ENCODE data around the gene HEPACAM2.

The HEPACAM2 gene

GRCh38 chr7:93171606-93172226 is 54.6 kb downstream of the HEPACAM2 start:
- no peak overlapping the region for H3K4me3 Mint-ChIP-seq
- H3K27ac Mint-ChIP-seq: no peak overlapping the region
- H3K36me3 Mint-ChIP-seq (ENCODE audit: low read depth): no peaks in the 10 kb centered on the region
- no peaks in the 10 kb centered on the region for H3K4me1 Mint-ChIP-seq
- TF ChIP-seq, protein P1, sequence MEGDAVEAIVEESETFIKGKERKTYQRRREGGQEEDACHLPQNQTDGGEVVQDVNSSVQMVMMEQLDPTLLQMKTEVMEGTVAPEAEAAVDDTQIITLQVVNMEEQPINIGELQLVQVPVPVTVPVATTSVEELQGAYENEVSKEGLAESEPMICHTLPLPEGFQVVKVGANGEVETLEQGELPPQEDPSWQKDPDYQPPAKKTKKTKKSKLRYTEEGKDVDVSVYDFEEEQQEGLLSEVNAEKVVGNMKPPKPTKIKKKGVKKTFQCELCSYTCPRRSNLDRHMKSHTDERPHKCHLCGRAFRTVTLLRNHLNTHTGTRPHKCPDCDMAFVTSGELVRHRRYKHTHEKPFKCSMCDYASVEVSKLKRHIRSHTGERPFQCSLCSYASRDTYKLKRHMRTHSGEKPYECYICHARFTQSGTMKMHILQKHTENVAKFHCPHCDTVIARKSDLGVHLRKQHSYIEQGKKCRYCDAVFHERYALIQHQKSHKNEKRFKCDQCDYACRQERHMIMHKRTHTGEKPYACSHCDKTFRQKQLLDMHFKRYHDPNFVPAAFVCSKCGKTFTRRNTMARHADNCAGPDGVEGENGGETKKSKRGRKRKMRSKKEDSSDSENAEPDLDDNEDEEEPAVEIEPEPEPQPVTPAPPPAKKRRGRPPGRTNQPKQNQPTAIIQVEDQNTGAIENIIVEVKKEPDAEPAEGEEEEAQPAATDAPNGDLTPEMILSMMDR (IDR thresholded peaks at IDR 0.05; ENCODE audit: unreplicated experiment in 3 of 3): no peak
- H3K9me3 Mint-ChIP-seq: peaks cover 22% of the 10 kb centered on the region
- peaks cover 7% of the 10 kb centered on the region for H3K27me3 Mint-ChIP-seq (ENCODE audit: low read depth)

GRCh38 chr7:93165447-93165846 is 60.8 kb downstream of the HEPACAM2 start:
- no peaks in the 10 kb centered on the region for H3K4me1 Mint-ChIP-seq
- H3K36me3 Mint-ChIP-seq (ENCODE audit: low read depth): no peaks in the 10 kb centered on the region
- no peak overlapping the region for H3K27ac Mint-ChIP-seq
- no peak overlapping the region for H3K4me3 Mint-ChIP-seq
- TF ChIP-seq, protein P1 (IDR thresholded peaks at IDR 0.05; ENCODE audit: unreplicated experiment in 3 of 3): no peak
- peaks cover 8% of the 10 kb centered on the region for H3K27me3 Mint-ChIP-seq (ENCODE audit: low read depth)
- peaks cover 8% of the 10 kb centered on the region for H3K9me3 Mint-ChIP-seq

- Mint-ChIP-seq H3K4me3 (no peak overlapping the region), H3K4me1 (no peaks in the 10 kb centered on the region), H3K27ac (no peak overlapping the region), H3K27me3 (ENCODE audit: low read depth) (peaks cover 8% of the 10 kb centered on the region), H3K9me3 (peaks cover 8% of the 10 kb centered on the region), H3K36me3 (ENCODE audit: low read depth) (no peaks in the 10 kb centered on the region)
- TF ChIP-seq, protein P1 (IDR thresholded peaks at IDR 0.05; ENCODE audit: unreplicated experiment in 3 of 3): no peak
These were observed 61.5 kb downstream of the HEPACAM2 start for GRCh38 chr7:93164766-93165165.

DNA sequence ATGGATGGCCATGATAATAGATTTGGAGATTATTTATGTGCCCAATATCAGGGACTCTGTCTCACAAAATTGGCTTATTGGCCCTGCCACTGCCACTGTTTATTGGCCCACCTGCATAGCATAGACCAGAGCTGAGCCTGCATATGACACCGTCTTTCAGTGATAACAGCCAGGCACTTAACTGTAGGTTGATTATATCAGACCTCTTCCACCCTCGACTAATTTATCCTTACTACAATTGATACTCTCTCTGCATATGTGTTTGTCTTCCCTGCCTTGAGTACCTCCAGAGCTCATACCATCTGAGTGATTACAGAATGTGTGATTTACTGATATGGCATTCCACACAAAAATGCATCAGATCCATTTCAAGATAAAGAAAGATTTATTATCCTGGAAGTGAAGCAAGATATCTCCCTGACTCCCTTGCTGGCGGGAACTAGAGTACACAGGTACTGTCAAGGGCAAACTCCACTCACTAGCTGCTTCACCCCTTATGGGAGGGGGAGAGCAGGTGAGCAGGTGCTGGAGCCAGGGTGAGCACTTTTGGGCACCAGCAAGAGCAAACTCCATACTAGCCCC is 65.0 kb downstream of the HEPACAM2 start:
- no peaks in the 10 kb centered on the region for H3K9me3 Mint-ChIP-seq
- no peaks in the 10 kb centered on the region for H3K27me3 Mint-ChIP-seq (ENCODE audit: low read depth)
- TF ChIP-seq, protein P1 (IDR thresholded peaks at IDR 0.05; ENCODE audit: unreplicated experiment in 3 of 3): no peak
- no peak overlapping the region for H3K4me3 Mint-ChIP-seq
- no peaks in the 10 kb centered on the region for H3K36me3 Mint-ChIP-seq (ENCODE audit: low read depth)
- H3K27ac Mint-ChIP-seq: no peak overlapping the region
- no peaks in the 10 kb centered on the region for H3K4me1 Mint-ChIP-seq

GRCh38 chr7:93160410-93160809 is 65.9 kb downstream of the HEPACAM2 start:
- H3K36me3 Mint-ChIP-seq (ENCODE audit: low read depth): no peaks in the 10 kb centered on the region

More at GRCh38 chr7:93160410-93160809, 65.9 kb downstream of the HEPACAM2 start:
- Mint-ChIP-seq H3K27ac (no peak overlapping the region), H3K4me3 (no peak overlapping the region), H3K9me3 (no peaks in the 10 kb centered on the region), H3K4me1 (no peaks in the 10 kb centered on the region), H3K27me3 (ENCODE audit: low read depth) (no peaks in the 10 kb centered on the region)
- TF ChIP-seq, protein P1 (IDR thresholded peaks at IDR 0.05; ENCODE audit: unreplicated experiment in 3 of 3): no peak

Measured in nephron (organoid).